UCSD-AML1 (cell line): ENCODE data around the gene BMERB1.

ENCODE experiments used
- DNase-seq: peaks from one replicate; lab custom pipeline; 2025; ENCODE audit not compliant: unreplicated experiment; lab: John Stamatoyannopoulos, UW

The BMERB1 gene

DNA sequence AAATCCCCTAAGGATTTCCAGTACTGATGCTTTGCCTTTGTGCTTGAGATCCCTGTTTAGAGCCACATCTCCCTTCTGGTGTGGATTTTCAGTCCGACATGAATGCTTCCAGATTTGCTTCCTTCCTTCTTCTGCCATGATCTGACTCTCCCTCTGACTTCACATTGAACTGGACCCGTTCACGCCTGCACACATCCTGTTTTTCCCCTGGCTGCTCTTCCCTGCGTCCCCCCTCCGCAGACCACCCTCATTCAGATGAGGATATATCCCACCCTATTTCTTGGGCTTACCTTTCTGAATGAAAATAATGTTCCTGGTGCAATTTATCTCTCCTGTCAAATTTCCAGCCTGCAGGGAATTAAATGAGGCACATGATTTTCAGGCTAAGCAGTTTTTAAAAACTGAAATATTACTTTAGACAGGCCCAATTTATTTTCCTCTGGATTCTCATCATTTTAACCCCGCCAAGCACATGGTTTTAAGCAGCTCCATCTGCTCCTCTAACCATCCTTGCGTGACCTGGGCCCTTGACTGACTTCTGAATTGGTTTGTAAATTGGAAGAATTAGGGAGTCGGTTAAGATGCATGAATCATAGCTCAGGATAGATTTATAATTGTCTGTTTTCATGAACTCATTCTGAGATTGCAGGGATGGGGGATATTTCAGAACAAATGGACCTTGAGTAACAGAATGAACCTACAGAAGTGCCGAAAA is 59.2 kb downstream of the BMERB1 start:
- no peak for DNase-seq

DNA sequence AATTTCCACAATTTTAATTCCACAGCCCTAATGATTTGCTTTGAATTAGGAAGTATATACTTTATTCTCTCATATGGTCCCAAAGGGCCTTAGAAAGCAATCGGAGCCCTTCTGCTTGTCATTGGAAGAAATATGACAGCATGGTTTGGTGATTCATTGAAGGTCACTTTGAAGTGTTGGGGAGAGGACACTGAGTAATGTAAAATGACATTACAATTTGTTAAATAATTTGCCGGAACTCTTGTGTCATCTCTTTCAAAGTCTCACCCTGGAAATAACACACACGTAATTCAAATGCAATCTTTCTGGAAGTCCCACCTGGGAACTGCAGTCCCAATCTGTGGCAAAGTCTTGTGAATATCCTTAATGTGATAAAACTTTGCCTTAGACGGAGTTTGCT is 59.8 kb downstream of the BMERB1 start:
- no peak for DNase-seq

DNA sequence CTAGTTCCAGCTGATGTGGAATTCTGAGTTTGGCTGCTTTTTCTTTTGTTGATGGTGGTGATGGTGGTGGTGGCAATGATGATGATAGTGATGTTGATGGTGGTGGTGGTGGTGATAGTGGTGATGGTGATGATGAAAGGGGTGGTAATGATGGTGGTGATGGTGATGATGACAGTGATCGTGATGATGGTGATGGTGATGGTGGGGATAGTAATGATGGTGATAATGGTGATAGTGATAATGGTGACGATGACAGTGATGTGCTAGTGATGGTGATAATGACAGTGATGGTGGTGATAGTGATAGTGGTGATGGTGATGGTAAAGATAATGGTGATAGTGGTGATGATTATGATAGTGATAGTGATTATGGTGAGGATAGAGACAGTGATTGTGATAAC is 61.5 kb downstream of the BMERB1 start:
- DNase-seq, result no peak

DNA sequence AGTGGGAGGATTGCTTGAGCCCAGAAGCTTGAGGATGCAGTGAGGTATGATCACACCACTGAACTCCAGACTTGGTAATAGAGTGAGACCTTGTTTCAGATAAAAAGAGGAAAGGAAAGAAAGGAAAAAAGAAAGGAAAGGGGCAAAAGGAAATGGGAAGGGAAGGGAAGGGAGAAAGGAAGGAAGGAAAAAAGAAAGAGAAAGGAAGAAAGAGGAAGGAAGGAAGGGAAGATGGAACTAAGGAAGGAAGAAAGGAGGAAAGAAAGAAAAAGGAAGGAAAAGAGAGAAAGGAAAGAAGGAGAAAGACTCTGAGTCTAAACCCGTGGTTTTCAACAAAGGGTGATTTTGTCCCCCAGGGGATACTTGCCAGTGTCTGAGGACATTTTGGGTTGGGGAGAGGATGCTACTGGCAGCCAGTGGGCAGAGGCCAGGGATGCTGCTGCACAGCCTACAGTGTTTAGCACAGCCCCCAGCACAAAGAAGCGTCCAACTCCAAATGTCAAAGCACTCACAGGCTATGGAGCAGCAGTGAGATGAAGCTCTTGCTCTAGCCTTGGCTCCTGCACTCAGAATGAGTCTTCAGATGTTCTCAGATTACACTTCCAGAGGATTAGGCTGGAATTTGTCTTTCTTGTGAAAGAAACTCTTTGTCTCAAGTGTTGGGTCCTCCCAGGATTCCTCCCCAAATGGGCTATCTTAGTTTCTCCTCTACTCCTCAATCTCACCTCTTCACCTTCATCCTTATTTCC is 64.2 kb downstream of the BMERB1 start:
- DNase-seq, result no peak

DNA sequence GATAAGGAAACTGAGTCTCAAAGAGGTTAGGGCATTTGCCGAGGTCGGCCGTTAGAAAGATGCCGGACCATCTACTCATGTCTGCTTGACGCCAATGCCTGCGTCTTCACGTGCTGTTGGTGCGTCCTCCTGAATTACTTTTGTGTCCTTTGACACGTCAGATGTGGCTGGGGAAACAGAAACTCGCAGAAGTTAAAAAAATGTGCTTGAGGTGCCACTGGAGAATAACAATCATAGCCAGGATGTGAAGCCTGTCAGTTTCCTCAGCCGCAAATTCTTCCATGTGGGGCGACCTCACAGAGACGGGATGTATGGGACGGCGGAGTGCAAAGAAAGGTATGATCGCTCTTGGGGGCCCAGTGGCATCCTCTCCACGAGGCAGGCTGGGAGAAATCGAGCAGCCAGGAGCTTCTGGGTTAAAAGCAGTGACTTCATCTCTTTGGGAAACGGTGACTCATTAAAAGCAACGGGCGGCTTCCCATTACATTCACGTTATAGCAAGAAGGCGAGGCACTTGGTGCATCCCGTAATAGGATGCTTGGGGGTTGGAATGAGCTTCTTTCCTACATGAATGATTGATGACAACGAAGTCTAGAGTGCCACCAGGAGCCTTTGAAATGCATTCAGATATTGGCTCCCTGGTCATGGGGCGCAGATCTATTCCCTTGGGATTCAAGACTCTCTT is 67.8 kb downstream of the BMERB1 start:
- no peak for DNase-seq

DNA sequence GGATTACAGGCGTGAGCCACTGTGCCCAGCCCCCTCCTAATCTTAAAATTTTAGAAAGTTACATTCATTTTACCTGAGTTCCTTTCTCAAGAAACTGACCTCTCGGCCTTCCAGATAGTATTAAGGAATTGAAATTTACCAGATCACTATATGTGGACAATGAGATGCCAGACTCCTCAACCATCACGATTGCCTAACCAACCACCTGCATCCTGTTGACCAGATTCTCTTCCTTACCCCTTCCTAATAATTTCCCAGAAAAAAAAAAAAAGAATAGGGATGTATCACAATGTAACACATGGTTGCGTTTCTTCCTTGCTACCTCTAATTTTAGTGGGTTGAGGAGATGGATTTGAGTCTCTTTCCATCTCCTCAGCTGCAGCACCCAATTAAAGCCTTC is 72.1 kb downstream of the BMERB1 start:
- DNase-seq, result no peak

DNA sequence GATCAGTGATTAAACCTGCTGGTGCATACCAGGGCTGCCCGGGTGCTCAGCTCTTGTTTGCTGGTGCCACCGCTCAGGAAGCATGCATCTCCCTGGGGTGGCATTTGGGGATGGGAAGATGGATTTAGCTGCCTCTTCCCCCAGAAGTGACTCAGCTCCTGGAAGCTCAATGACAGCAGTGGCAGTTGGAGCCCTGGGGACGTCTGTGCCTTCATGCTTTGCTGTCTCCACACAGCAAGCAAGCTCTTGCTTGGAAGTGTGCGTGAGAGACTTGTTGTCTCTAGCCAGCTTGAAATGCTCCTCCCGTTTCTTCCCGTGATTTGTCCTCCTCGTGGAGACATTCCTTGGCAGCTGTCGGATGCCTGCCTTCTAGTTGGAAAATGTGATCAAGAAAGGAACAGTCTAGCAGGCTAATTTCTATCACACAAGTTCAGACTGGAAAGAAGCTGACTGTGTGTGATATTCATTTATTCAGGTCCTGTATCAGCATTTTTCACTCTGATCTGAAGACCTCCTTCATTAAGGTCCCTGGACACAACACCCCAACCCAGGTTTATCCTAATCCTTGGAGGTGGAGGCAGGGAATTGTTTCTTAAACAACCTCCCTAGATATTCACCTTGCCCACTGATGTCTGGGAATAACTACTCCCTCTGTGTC is 73.0 kb downstream of the BMERB1 start:
- peak; percentile 34 for DNase-seq

DNA sequence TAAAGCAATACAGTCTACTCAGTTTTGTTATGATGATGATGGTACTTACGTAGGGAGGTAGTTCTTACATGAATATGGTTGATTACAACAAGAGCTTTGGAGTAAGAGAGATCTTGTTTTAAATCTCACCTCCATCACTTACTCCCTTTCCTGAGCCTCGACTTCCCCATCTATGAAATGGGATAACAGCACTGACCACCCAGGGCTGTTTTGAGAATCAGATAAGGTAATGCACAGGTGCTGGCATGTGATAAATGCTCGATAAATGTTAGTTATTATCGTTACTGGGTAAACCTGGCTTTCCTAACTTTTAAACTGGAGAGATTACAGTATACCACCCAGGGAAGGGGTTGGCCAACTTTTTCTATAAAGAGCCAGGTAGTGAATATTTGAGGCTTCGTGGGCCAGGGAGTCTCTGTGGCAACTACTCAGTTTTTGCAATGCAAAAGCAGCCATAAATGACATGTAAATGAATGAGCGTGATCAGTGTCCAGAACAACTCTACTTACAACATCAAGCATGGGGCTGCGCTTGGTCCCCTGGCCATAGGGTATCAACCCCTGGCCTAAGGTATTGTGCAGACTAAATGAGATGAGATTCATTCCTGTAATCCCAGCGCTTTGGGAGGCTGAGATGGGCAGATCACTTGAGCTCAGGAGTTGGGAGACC is 73.7 kb downstream of the BMERB1 start:
- DNase-seq, result no peak

DNA sequence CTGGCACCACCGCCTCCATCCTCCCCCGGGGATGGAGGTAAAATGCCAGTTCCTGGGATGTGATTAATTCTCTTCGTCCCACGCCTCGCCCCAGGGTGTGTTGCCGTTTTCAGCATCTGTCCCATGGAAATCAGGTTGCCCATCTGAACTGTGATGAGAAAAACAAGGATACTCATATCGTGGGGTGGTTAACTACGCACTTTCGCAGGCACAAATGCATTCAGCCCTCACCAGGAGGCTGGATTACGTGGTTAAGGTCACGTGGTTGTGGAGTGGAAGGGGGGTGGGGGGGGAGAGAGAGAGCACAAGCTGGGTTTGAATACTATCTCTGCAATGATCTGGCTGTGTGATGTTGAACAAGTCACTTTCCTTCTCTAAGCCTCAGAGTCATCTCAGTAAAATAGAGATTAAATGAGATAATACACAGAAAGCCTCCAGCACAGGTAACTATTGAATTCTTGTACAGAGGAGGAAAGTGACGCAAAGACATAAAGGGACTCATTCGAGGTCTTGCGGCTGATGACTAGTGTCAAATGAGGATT is 74.7 kb downstream of the BMERB1 start:
- DNase-seq, result no peak

DNA sequence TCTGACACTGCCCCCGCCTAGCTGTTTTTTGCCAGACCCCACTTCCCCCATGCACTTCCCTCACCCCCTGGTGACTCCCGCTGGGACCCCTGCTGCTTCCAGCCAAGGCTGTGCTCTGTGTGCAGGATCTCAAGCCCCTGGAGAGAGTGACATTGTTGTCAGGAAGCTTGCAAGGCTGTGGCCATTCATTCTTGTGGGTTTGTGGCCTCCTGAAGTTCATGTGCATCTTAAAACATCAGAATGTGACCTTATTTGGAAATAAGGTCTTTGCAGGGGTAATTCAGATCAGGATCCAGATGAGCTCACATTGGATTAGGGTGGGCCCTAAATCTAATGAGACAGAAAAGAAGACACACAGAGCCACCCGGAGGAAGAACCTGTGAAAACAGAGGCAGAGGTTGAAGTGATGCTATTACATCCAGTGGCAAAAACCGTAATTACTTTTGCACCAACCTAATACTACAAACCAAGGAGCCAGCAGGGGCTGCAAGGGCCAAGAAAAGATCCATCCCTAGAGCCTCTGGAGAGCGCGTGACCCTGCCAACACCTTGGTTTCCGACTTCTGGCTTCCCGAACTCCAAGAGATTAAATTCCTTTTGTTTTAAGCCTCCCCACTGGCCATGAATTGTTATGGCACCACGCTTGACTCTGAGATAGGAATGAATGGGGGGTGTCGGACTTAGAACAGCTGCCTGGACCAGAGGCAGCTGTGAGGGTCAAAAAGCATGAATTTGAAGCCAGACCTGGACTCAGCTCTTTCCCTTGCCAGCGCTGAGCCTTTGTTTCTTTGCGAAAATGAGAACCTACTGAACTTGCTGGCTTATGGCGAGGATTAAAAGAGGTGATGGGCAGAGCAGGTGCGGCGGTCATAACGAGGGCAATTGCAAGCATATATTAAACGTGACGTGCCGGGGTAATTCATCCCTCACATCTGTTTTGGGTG is 75.5 kb downstream of the BMERB1 start:
- peak; percentile 38 for DNase-seq

DNA sequence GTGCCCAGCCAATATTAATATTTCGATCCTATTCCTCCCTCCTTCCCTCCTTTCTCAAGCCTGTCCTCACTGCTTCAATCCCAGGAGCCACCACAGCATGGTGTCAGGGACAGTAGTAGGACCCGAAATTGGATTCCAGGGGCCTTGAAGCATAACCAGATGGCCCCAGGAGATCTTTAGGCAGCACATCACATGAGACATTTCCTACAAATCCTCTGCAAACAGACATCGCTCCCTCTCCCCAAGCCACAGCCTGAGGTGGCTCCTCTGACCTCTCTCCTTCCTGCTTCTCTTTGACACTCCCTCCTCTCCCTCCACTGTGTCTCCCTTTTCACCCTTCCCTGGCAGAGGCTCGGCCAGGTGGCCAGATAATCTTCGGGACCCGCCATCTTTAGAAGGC is 76.6 kb downstream of the BMERB1 start:
- DNase-seq, result no peak

DNA sequence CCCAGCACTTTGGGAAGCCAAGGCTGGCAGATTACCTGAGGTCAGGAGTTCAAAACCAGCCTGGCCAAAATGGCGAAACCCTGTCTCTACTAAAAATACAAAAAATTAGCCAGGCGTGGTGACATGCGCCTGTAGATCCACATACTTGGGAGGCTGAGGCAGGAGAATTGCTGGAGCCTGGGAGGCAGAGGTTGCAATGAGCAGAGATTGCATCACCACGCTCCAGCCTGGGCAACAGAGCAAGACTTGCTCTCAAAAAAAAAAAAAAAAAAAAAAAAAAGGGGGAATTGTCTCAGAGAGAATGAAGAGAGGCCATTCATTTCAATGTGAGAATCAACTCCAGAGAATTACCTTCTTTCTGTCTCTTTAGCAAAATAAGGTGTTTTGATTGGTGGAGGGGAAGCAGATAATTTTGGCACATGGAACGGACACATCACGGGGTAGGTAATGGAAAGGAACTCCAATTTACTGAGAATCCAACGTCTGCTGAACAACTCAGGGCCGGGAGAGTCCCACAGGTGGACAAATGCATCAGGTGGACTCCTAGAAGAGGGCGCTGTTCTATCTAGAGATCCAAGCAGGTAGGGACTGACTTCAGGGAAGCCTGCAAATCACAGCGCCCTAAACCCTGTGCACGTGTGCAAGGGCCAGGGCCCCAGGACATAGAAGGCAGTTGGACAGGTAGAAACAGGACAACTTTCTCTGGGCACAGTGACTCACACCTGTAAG is 77.5 kb downstream of the BMERB1 start:
- DNase-seq, result no peak

DNA sequence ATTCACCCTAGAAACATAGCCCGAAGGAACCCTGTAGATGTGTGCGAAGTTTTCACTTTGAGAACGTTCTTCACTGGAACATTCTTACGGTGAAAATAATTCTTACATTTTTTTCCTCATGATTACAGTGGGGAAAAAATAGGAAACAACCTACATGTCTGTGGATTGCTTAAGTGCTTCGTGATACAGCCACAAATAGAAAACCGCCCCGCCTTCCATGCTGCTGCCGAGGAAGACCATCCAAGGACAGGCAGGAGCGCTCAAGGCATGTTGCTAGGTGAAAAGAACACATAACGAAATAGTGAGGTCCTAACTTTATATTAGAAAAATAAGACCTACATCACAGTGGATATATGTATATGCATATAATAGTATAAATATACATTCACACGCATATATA is 78.8 kb downstream of the BMERB1 start:
- DNase-seq, result no peak

DNA sequence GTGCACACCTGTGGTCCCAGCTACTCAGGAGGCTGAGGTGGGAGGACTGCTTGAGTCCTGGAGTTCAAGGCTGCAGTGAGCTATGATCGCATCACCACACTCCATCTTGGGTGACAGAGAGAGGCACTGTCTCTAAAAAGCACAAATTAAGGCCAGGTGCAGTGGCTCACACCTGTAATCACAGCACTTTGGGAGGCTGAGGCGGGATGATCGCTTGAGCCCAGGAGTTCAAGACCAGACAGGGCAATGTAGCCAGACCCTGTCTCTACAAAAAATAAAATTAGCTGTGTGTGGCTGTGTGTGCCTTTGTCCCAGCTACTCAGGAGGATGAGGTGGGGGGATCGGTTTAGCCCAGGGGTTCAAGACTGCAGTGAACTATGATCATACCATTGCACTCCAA is 81.6 kb downstream of the BMERB1 start:
- no peak for DNase-seq

DNA sequence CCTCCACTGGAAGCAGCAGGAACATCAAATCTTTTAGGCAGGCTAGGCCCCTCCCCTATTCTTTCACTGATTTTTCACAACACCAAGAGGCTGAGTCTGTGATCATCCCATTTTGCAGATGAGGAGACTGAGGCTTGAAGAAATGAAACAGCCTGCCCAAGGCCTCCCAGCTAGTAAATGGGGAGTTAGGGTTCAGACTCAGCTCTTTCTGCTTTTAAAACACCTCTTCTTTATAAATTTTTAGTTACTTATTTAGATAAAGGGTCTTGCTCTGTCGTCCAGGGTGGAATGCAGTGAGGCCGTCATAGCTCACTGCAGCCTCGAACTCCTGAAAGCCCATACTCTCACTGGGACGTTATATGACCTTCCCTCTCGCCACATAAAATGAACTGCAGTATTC is 82.2 kb downstream of the BMERB1 start:
- no peak for DNase-seq

DNA sequence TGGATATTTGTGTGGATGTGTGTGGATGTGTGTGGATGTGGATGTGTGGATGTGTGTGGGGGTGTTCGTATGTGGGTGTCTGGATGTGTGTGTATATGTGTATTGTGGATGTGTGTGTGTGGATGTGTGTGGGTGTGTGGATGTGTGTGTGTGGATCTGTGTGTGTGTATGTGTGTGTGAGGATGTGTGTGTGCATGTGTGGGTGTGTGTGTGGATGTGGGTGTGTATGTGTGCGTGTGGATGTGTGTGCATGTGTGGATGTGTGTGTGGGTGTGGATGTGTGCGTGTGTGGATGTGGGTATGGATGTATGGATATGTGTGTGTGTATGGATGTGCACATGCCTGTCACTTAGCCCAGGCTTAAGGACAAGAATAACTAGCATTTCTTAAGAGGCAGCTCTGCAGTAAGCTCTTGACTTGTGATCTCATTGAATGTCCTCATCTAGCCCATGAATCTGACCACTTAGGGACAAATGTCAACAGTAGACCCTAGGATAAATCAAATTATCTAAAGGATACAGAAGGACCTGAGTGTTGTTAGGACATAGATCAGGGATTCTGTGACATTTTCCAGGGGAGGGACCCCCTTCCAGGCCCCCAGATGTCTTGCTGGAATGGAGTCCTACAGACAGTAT is 83.5 kb downstream of the BMERB1 start:
- DNase-seq, result no peak

DNA sequence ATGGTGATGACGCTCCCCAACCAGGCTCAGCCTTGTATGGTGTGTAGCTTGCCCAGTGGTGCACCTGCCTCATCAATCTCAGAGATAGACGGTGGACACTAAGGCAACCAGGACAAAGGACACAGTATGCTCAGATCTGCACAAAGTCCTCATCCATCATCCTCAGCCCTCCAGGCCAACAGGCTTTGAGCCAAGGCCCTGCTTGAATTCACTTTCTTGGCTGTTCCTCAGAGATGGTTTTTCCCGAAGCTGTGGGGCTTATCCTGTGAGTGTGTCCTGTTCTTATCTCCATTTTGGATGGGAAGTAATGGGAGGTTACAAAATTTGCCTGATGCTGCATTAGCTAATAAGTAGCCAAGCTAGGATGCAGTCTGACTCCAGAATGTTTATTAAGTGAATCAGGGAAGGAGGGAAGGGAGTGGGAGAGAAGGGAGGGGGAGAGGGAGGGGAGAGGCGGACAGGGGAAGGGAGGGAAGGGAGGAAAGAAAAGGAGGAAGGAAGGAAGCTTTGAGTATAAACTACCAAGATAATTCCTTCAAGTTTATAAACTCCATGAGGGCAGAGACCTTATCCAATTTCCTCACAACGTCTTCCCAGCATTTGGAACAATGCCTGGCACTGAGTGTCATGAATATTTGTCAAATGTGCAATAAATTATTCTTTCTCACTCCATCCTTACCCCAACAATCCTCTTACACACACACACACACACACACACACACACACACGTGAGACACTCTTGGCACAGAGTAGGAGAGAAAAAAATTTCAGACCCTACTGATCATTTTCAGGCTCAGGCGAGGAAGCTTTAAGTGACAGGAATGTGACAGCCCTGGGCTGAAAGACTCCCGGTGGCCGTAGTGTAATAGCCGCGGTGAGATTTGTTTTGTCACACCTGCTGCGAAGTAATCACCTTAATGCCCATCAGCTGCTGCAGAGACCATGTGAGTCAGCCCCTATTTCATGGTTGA is 84.3 kb downstream of the BMERB1 start:
- no peak for DNase-seq
